ENCODE results near the gene APOL1. TPM values are rescaled to one million over a fixed set of nuclear protein-coding genes. Genes with fewer than 3 reads are reported as not detected.

Gene APOL1
- total and polyA plus RNA-seq, 2 of the 4 experiments (the other 2 are of a cell fraction) = 0.36 to 0.77 TPM

- no peak for DNase-seq
- ATAC-seq (ENCODE audit: low read depth) = no peak
- H3K4me2 ChIP-seq (ENCODE audit: low read depth, low read length) = no peak overlapping the region
- H3K4ac ChIP-seq (ENCODE audit: low read depth, low read length) = no peak overlapping the region
- no peak overlapping the region for H3K56ac ChIP-seq (ENCODE audit: extremely low read depth, insufficient read depth, low read length)
- BruUV-seq (replicated peaks) = no TSS peak
- peaks cover 52% of the 10 kb centered on the region for H3K27me3 ChIP-seq (ENCODE audit: control insufficient read depth, insufficient read depth, low read length)
- CTCF ChIA-PET = no interaction called here
- no peak overlapping the region for H2AK9ac ChIP-seq (replicated peaks; ENCODE audit: low read depth, low read length, poor library complexity)
- no peak overlapping the region for H3K23ac ChIP-seq (ENCODE audit: low read depth, low read length)
- H2BK20ac ChIP-seq (ENCODE audit: low read depth, low read length) = no peak overlapping the region
- no peak overlapping the region for H3K9ac ChIP-seq (ENCODE audit: low read depth, low read length)
- no peak overlapping the region for H2AK5ac ChIP-seq (ENCODE audit: low read depth, low read length)
- H2BK5ac ChIP-seq (ENCODE audit: low read depth, low read length, poor library complexity, severe bottlenecking) = no peak overlapping the region
- dilution Hi-C loops (cut with HindIII; ENCODE audit: low sequenced_read_pairs, unreplicated experiment) (no loop called here), in situ Hi-C loops (cut with MboI; ENCODE audit: low sequenced_read_pairs) (no loop called here), intact Hi-C loops (cut with micrococcal nuclease) (no loop called here)
- H3K79me1 ChIP-seq (ENCODE audit: low read depth in 1 of 2, low read length in 2 of 2) = no peaks in the 10 kb centered on the region
- H4K5ac ChIP-seq (ENCODE audit: low read depth, low read length) = no peak overlapping the region
- H3K4me1 ChIP-seq (ENCODE audit: control insufficient read depth, insufficient read depth, low read length) = no peaks in the 10 kb centered on the region
- no peak overlapping the region for H3K14ac ChIP-seq (replicated peaks; ENCODE audit: low read depth, low read length)
- 0 out of 2 replicates have a peak, but pooled peaks cover 2% of the 10 kb centered on the region for H3K9me3 ChIP-seq (ENCODE audit: control insufficient read depth, insufficient read depth, low read length)
- H4K91ac ChIP-seq (ENCODE audit: insufficient read depth, low read depth, low read length) = no peak overlapping the region
- no peak overlapping the region for H2BK15ac ChIP-seq (ENCODE audit: low read depth, low read length)
- no peak overlapping the region for H2AFZ ChIP-seq (replicated peaks; ENCODE audit: low read length, poor library complexity)
- no peak overlapping the region for H3K4me3 ChIP-seq (ENCODE audit: insufficient read depth, low read depth, low read length)
- POLR2A ChIA-PET (ENCODE audit: unreplicated experiment) = no interaction called here
- H3K27ac ChIP-seq (ENCODE audit: insufficient read depth, low read length) = no peak overlapping the region
- no peaks in the 10 kb centered on the region for H3K36me3 ChIP-seq (ENCODE audit: control insufficient read depth, insufficient read depth, low read length)
- H3K9me1 ChIP-seq (ENCODE audit: insufficient read depth, low read length) = no peaks in the 10 kb centered on the region; the same call in 1 of the 2 replicates
- H4K8ac ChIP-seq (ENCODE audit: low read depth in 2 of 2, low read length in 2 of 2) = no peak overlapping the region
- no peak overlapping the region for H2BK120ac ChIP-seq (ENCODE audit: low read depth, low read length)
- no peaks in the 10 kb centered on the region for H4K20me1 ChIP-seq (ENCODE audit: insufficient read depth, low read length)
- H3K18ac ChIP-seq (ENCODE audit: low read depth, low read length) = no peak overlapping the region
- TF ChIP-seq SMC3 (IDR thresholded peaks at IDR 0.05; ENCODE audit: low read depth, low read length) (no peak), FOS (IDR thresholded peaks at IDR 0.05; ENCODE audit: low read depth, low read length) (no peak), RCOR1 (IDR thresholded peaks at IDR 0.05; ENCODE audit: insufficient replicate concordance, low read length) (no peak), MXI1 (IDR thresholded peaks at IDR 0.05; ENCODE audit: borderline replicate concordance, low read depth, low read length) (no peak), CEBPB (IDR thresholded peaks at IDR 0.05; ENCODE audit: low read depth, low read length) (no peak), USF2 (IDR thresholded peaks at IDR 0.05; ENCODE audit: low read depth, low read length) (no peak), POLR2A (IDR thresholded peaks at IDR 0.05; ENCODE audit: low read depth, low read length) (no peak), CHD1 (IDR thresholded peaks at IDR 0.05; ENCODE audit: low read depth, low read length) (no peak), RFX5 (IDR thresholded peaks at IDR 0.05; ENCODE audit: low read depth, low read length) (no peak), RAD21 (IDR thresholded peaks at IDR 0.05; ENCODE audit: low read length) (no peak), BHLHE40 (IDR thresholded peaks at IDR 0.05; ENCODE audit: low read depth, low read length) (no peak), CTCF (conservative IDR thresholded peaks at IDR 0.05; ENCODE audit: low read depth, low read length) (no peak), MAFK (IDR thresholded peaks at IDR 0.05; ENCODE audit: low read depth, low read length) (no peak), NFE2L2 (IDR thresholded peaks at IDR 0.05; ENCODE audit: low read depth, low read length) (no peak), MAZ (IDR thresholded peaks at IDR 0.05; ENCODE audit: borderline replicate concordance, low read depth, low read length) (no peak), ELK1 (IDR thresholded peaks at IDR 0.05; ENCODE audit: borderline replicate concordance, low read depth, low read length) (no peak)
These were observed 40.0 kb upstream of the APOL1 start for GRCh38 chr22:36212901-36213300.

Measured in IMR-90 (cell line).